ENCODE results near the gene LGALS3.
A peak's percentile ranks its signal among the peaks of the same experiment; 100 is the strongest.

The LGALS3 gene

GRCh38 chr14:55114720-55115119 lies 14.3 kb upstream of the LGALS3 start:
- no peak overlapping the region for H3K4me3 ChIP-seq (ENCODE audit: low read depth, low read length)

- no peak overlapping the region for H3K4me3 ChIP-seq (ENCODE audit: low read depth, low read length)
Observed at GRCh38 chr14:55115460-55115859, 13.6 kb upstream of the LGALS3 start.

GRCh38 chr14:55115861-55116245 lies 13.2 kb upstream of the LGALS3 start:
- no peak overlapping the region for H3K4me3 ChIP-seq (ENCODE audit: low read depth, low read length)

GRCh38 chr14:55116246-55117030 lies 12.6 kb upstream of the LGALS3 start:
- no peak overlapping the region for H3K4me3 ChIP-seq (ENCODE audit: low read depth, low read length)

- no peak overlapping the region for H3K4me3 ChIP-seq (ENCODE audit: low read depth, low read length)
Observed at GRCh38 chr14:55117803-55118441, 11.1 kb upstream of the LGALS3 start.

- H3K4me3 ChIP-seq (ENCODE audit: low read depth, low read length): no peak overlapping the region
Observed at GRCh38 chr14:55118761-55119160, 10.3 kb upstream of the LGALS3 start.

- no peak overlapping the region for H3K4me3 ChIP-seq (ENCODE audit: low read depth, low read length)
Observed at GRCh38 chr14:55120571-55121495, 8.2 kb upstream of the LGALS3 start.

- no peak overlapping the region for H3K4me3 ChIP-seq (ENCODE audit: low read depth, low read length)
Observed at GRCh38 chr14:55121628-55122439, 7.2 kb upstream of the LGALS3 start.

GRCh38 chr14:55122440-55122986 lies 6.5 kb upstream of the LGALS3 start:
- H3K4me3 ChIP-seq (ENCODE audit: low read depth, low read length): no peak overlapping the region

GRCh38 chr14:55123101-55123500 lies 6.0 kb upstream of the LGALS3 start:
- no peak overlapping the region for H3K4me3 ChIP-seq (ENCODE audit: low read depth, low read length)

- no peak overlapping the region for H3K4me3 ChIP-seq (ENCODE audit: low read depth, low read length)
Observed at GRCh38 chr14:55123852-55124639, 5.0 kb upstream of the LGALS3 start.

- no peak overlapping the region for H3K4me3 ChIP-seq (ENCODE audit: low read depth, low read length)
Observed at GRCh38 chr14:55124774-55125386, 4.2 kb upstream of the LGALS3 start.

GRCh38 chr14:55125403-55125802 lies 3.6 kb upstream of the LGALS3 start:
- H3K4me3 ChIP-seq (ENCODE audit: low read depth, low read length): no peak overlapping the region

GRCh38 chr14:55126034-55126433 lies 3.0 kb upstream of the LGALS3 start:
- H3K4me3 ChIP-seq (ENCODE audit: low read depth, low read length): no peak overlapping the region

GRCh38 chr14:55126932-55127459 lies 2.1 kb upstream of the LGALS3 start:
- no peak overlapping the region for H3K4me3 ChIP-seq (ENCODE audit: low read depth, low read length)

GRCh38 chr14:55127460-55127951 lies 1.5 kb upstream of the LGALS3 start:
- no peak overlapping the region for H3K4me3 ChIP-seq (ENCODE audit: low read depth, low read length)

GRCh38 chr14:55128386-55129085 lies 516 bp upstream of the LGALS3 start:
- H3K4me3 ChIP-seq (ENCODE audit: low read depth, low read length): peak overlapping the region; percentile 54

Data from iPS-11a (cell line).